Endodermal cell (in vitro differentiated cells): Measurements from ENCODE around the gene GNPDA1. TPM values are rescaled to one million over a fixed set of nuclear protein-coding genes. Genes with fewer than 3 reads are reported as not detected.

ENCODE experiments used
- DNase-seq: peaks from one replicate; pipeline ENCODE4 v3.0.0-alpha.2; 2017
- H3K27ac ChIP-seq: 2 replicates; pipeline ENCODE4 v1.5.1; 2013; ENCODE audit warnings: mild to moderate bottlenecking, low read depth, low read length, moderate library complexity
- H3K27me3 ChIP-seq: 2 replicates; pipeline ENCODE4 v1.6.1; 2013; ENCODE audit warnings: mild to moderate bottlenecking, low read length, moderate library complexity; ENCODE audit not compliant: insufficient read depth, control insufficient read depth, poor library complexity, severe bottlenecking
- H3K36me3 ChIP-seq: 2 replicates; pipeline ENCODE4 v1.7.0; 2013; ENCODE audit warnings: mild to moderate bottlenecking, low read length, moderate library complexity; ENCODE audit not compliant: control insufficient read depth, insufficient read depth
- H3K4me1 ChIP-seq: one replicate; pipeline ENCODE4 v1.7.0; 2013; ENCODE audit warnings: low read length; ENCODE audit not compliant: control insufficient read depth, insufficient read depth
- H3K4me3 ChIP-seq: 2 replicates; pipeline ENCODE4 v1.5.1; 2013; ENCODE audit warnings: mild to moderate bottlenecking, low read length, moderate library complexity
- H3K9ac ChIP-seq: 2 replicates; pipeline ENCODE4 v1.6.1; 2013; ENCODE audit warnings: mild to moderate bottlenecking, low read length, moderate library complexity; ENCODE audit not compliant: poor library complexity, severe bottlenecking; ENCODE audit errors: extremely low read depth
- H3K9me3 ChIP-seq: 2 replicates; pipeline ENCODE4 v1.6.1; 2013; ENCODE audit warnings: mild to moderate bottlenecking, low read length, moderate library complexity; ENCODE audit not compliant: control insufficient read depth
- H3K27ac Mint-ChIP-seq: 2 replicates; pipeline ENCODE4 v1.8.0; 2020; ENCODE audit warnings: mixed read lengths
- H3K27me3 Mint-ChIP-seq: 2 replicates; pipeline ENCODE4 v1.8.0; 2021; ENCODE audit warnings: mild to moderate bottlenecking, mixed read lengths; ENCODE audit not compliant: insufficient read depth
- H3K36me3 Mint-ChIP-seq: 2 replicates; pipeline ENCODE4 v1.8.0; 2020; ENCODE audit warnings: low read depth, mixed read lengths
- H3K4me1 Mint-ChIP-seq: 2 replicates; pipeline ENCODE4 v1.8.0; 2020; ENCODE audit warnings: mixed read lengths
- H3K4me3 Mint-ChIP-seq: 2 replicates; pipeline ENCODE4 v1.8.0; 2020; ENCODE audit warnings: mild to moderate bottlenecking, moderate library complexity, mixed read lengths
- H3K9me3 Mint-ChIP-seq: 2 replicates; pipeline ENCODE4 v1.8.0; 2020; ENCODE audit warnings: mild to moderate bottlenecking, mixed read lengths
- CTCF ChIP-seq: fragments of 200-600 bp; sonication (generic); conservative IDR thresholded peaks from 2 replicates; pipeline ENCODE4 v1.5.0; 2021; ENCODE audit warnings: antibody characterized with exemption, mild to moderate bottlenecking
- WGBS, 2 experiments: methylation state at CpG; one replicate each; pipeline versions ENCODE4 v1.1.5 to v1.1.7; 2013; ENCODE audit warnings: missing lambda C conversion rate in 2 of 2, mixed read lengths in 1 of 2; ENCODE audit not compliant: insufficient coverage in 1 of 2, insufficient read length in 1 of 2; 5-methylcytosine and 5-hydroxymethylcytosine counted together
- total RNA-seq, 2 donors: library from RNA; stranded (reverse); fragmentation: NEBNext Ultra II Directional in 1 of 2; extraction: Animal tissue kit (Norgen Biotek cat#: 25700) in 1 of 2; gene quantifications; 2 replicates in 1 of 2; 3 replicates in 1 of 2; pipeline ENCODE4 v1.2.1, GENCODE V29; 2021

The GNPDA1 gene
- total RNA-seq, 2 donors from 2014 or later, result 90.9 to 118 TPM

- 93 to 100% methylated on average over 1 of the region's 1 CpG for WGBS, 2 experiments
- Mint-ChIP-seq H3K27me3 (no peaks in the 10 kb centered on the region), H3K4me1 (no peaks in the 10 kb centered on the region), H3K36me3 (peaks cover 73% of the 10 kb centered on the region), H3K27ac (no peak overlapping the region), H3K9me3 (no peaks in the 10 kb centered on the region), H3K4me3 (no peak overlapping the region)
- Histone ChIP-seq H3K9ac (no peak overlapping the region), H3K4me3 (no peak overlapping the region), H3K4me1 (no peaks in the 10 kb centered on the region), H3K36me3 (peaks cover 58% of the 10 kb centered on the region), H3K27me3 (no peaks in the 10 kb centered on the region), H3K9me3 (no peaks in the 10 kb centered on the region), H3K27ac (no peak overlapping the region)
- TF ChIP-seq CTCF, result no peak
- no peak for DNase-seq
Observed at GRCh38 chr5:142007237-142007544, 5.6 kb downstream of the GNPDA1 start.

DNA sequence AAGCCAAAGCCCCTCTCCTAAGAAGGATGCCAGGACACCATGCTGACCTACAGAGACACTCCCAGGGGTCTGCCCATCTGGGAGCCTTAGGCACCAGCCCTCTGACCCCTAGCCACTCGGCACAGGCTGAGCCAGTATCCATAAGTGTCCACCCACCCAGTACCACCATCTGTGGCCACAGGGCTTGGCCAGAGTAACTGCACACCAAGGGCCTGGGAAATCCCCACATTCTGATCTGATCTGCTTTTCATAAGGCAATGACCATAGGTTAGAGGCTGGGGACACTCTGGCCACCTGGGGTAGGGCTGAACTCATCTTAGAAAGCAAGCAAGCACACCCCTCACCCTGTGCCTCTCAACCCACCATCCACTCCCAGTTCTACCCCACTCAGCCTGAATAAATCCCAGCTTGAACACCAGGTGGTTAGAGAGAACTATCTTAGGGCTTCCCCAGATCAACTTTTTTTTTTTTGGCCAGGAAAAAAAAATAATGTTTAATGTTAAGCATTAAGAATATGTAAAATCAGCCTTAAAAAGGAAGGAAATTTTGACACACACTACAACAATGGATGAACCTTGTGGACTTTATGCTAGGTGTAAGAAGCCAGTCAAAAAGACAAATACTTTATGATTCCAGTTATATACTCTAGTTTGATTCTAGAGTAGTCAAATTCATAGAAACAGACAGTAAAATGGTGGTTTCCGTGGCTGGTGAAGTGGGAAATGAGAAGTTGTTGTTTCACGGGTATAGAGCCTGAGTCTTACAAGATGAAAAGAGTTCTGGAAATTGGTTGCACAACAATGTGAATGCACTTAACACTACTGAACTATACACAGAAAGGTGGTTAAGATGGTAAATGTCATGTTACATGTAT, 6.2 kb downstream of the GNPDA1 start:
- no peaks in the 10 kb centered on the region for H3K4me1 Mint-ChIP-seq
- no peak overlapping the region for H3K4me3 ChIP-seq
- H3K27ac ChIP-seq, result no peak overlapping the region
- H3K27me3 Mint-ChIP-seq, result no peaks in the 10 kb centered on the region
- TF ChIP-seq CTCF, result no peak
- H3K36me3 Mint-ChIP-seq, result peaks cover 79% of the 10 kb centered on the region
- H3K27ac Mint-ChIP-seq, result no peak overlapping the region
- no peak for DNase-seq
- H3K4me3 Mint-ChIP-seq, result no peak overlapping the region
- H3K9me3 ChIP-seq, result no peaks in the 10 kb centered on the region
- peaks cover 63% of the 10 kb centered on the region for H3K36me3 ChIP-seq
- WGBS, 2 experiments, result 95 to 100% methylated on average over 1 to 3 of the region's 3 CpGs
- H3K9me3 Mint-ChIP-seq, result no peaks in the 10 kb centered on the region
- no peak overlapping the region for H3K9ac ChIP-seq
- H3K27me3 ChIP-seq, result no peaks in the 10 kb centered on the region
- H3K4me1 ChIP-seq, result no peaks in the 10 kb centered on the region

GRCh38 chr5:142003266-142003800, 9.5 kb downstream of the GNPDA1 start:
- H3K27ac ChIP-seq, result no peak overlapping the region
- H3K4me3 ChIP-seq, result no peak overlapping the region
- H3K36me3 ChIP-seq, result peaks cover 70% of the 10 kb centered on the region
- H3K9me3 Mint-ChIP-seq, result peaks cover 8% of the 10 kb centered on the region
- no peaks in the 10 kb centered on the region for H3K27me3 Mint-ChIP-seq
- H3K4me3 Mint-ChIP-seq, result no peak overlapping the region
- H3K36me3 Mint-ChIP-seq, result peaks cover 82% of the 10 kb centered on the region
- H3K4me1 ChIP-seq, result no peaks in the 10 kb centered on the region
- H3K27me3 ChIP-seq, result no peaks in the 10 kb centered on the region
- TF ChIP-seq CTCF, result no peak
- H3K4me1 Mint-ChIP-seq, result no peaks in the 10 kb centered on the region
- H3K9ac ChIP-seq, result no peak overlapping the region
- peaks cover 10% of the 10 kb centered on the region for H3K9me3 ChIP-seq
- H3K27ac Mint-ChIP-seq, result no peak overlapping the region
- WGBS, 2 experiments, result 87 to 94% methylated on average over 2 of the region's 2 CpGs
- no peak for DNase-seq
